ELF-1 (cell line): ENCODE results near the gene ST3GAL2.
A peak's percentile ranks its signal among the peaks of the same experiment; 100 is the strongest.

Experiments used
- DNase-seq: peaks from one replicate; pipeline ENCODE4 v3.0.0-alpha.2; 2016; ENCODE audit warnings: low read depth, low spot score

ST3GAL2 gene

DNA sequence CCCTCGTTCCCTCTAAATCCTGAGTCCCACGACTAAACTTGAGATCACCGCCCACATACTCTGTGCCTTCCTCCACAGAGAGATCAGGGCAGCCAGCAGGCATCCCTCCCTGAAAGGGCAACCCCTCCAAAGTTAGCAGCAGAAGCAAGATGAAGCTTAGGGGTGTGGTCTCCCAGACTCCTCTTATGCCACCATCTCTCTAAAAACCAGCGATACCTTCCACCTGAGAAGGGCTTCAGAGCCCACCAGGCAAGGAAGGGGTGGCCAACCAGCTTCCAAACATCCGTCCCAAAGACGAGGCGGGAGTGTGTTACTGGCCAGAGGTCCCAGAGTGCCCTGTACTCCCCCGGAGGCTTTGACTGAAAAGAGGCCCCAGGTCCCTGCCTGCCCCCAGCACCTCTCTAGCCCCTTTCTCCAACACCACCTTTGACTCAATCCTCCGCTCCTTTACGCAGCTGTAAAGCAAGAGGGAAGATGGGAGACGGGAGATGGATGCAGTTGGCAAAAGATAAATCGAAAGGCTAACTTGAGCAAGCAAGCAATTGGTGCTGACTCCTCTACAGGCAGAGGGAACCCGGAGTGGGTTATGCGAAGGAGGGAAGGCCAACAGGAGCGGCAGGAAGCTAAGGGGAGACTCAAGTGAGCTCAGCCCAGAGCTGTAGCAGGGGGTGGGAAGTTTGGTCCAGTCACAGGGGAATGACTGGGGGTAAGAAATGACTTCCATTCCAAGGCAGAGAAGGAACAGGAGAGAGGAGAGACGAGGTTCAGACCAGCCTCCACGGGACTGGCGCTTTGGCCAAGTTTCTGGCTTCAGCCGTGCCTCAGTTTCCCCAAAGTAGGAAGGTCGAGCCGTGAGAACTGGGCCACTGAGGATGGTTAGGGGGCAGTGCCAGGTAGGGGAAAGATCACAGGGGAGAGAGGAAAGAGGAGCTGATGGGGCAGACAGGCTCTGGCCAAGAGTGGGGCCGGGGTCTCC lies 1.0 kb downstream of the ST3GAL2 start:
- peak; percentile 50 for DNase-seq

GRCh38 chr16:70437017-70437581 lies 1.8 kb downstream of the ST3GAL2 start:
- peak; percentile 95 for DNase-seq

GRCh38 chr16:70434484-70435260 lies 4.2 kb downstream of the ST3GAL2 start:
- no peak for DNase-seq

DNA sequence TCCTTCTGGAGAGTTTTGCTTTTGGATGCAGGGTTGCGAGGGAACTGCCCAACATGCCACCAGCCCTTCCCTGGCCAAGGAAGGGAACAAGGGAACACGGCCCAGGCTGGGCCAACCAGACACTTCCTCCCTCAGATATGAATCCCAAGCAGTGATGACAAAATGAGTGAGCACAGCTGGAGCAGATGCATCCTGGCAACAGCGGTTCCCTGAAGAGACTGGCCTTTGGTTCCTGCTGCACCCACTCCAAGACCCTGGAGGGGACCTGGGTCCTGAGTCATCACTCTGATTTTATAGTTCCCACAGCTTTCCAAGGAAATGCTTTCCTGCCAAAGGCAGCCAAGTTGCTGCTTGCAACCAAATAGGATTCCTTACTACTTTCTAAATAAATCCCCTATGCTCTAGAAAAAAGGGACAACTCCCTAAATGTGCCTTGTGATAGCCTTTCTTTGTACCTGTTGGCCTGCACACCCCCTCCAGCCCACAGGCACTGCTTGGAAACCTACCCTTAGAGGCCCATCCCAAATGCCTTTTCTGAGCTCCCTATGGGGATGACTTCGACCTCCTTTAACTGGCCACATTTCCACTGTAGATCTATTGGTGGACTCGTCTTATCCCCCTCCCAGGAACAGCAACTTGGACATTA lies 5.3 kb downstream of the ST3GAL2 start:
- DNase-seq = peak; percentile 60

GRCh38 chr16:70432723-70433457 lies 6.0 kb downstream of the ST3GAL2 start:
- DNase-seq = peak; percentile 60

DNA sequence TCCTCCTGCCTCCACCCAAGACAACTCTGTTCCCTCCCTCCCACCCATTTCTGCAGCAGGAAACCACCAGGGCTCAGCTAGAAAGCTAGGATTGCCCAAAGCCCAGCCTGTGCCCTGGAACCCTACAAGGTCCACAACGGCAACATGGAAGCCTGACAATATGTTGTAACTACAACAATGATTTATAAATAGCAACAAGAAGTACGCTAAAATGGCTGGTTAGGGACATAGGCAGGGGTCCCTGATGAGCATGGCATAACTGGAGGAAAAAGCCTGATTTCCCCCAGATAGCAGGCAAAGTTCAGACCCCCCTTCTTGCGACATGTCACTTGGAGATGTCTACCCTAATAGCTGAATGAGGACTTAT lies 6.6 kb downstream of the ST3GAL2 start:
- DNase-seq = no peak

DNA sequence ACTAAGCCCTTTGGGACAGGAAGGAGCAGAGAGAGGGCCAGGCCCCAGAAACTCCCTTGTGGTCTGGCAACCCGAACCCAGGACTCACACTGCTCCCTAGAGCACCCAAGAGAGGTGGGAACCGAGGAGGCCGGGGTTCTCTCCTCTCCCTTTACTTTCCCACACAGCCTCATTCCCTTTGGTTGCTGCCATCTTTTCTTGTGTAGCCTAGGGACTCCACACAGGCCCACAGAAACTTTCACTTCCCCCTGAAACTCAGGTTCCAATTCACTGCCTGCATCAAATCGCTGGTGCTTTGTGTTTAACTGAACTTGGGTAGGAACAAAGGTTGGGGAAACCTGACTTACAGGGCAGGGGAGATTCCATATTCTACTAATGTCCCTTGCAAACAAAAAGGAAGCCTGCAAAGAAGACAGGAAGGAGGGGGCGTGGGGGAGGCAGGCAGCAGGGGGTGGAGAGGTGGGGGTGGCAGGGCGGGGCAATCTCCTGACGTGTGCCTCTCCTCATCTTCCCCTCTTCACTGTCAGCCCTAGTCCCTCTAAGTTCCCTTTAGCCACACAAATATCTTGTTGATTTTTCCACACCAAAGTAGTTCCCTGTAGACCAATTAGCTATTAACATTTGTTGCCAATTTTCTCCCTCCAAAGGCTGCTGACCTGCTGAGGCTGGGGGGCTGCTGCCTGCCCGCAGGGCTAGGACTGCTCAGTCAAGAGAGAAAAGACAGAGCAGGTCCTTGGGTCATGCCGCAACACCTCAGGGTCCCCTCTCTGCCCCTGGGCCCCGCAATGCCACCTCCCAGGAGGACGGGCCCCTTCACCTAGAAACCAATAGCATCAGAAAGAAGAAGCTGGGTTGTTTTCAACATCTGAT lies 8.0 kb downstream of the ST3GAL2 start:
- peak; percentile 81 for DNase-seq

GRCh38 chr16:70429888-70430666 lies 8.8 kb downstream of the ST3GAL2 start:
- DNase-seq = no peak

DNA sequence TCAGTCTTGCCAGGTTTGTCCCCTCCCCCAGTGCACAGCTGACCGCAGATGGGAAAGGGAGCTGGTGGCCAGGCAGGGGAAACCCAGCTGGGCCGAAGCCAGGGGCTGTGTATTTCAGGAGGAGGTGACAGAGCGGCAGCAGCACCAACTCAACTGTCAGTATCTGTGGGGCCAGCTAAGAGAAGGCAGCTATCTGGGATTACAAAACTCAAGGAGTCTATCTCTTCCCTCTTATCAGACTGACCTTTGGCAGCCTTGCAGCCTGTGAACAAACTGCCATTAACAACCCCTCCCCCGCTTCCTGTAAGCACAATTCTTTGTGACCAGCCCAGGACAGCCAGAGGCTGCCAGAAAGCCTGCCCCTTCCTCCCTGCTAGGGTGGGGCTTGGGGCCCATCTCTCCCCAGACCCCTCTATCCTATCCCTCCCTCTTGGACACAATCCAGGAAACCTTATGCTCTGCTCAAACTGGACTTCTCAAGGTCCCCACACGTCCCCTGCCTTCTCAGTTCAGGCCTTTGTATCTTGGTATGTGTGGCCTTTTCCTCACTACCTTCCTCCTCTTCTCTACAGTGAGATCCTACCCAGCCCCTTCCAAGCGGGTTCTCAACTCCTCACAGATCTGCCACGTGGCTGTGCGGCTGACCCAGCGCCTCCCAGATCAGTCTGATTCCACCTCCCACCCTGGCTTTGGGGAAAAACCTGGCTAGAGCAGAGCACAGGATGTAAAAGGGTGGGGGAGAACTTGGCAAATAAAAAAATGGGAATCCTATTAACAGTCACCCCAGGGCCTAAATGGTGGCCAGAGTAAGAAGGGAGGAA lies 10.5 kb downstream of the ST3GAL2 start:
- DNase-seq = peak; percentile 94

- no peak for DNase-seq
These were observed 11.1 kb downstream of the ST3GAL2 start for GRCh38 chr16:70427786-70428177.

DNA sequence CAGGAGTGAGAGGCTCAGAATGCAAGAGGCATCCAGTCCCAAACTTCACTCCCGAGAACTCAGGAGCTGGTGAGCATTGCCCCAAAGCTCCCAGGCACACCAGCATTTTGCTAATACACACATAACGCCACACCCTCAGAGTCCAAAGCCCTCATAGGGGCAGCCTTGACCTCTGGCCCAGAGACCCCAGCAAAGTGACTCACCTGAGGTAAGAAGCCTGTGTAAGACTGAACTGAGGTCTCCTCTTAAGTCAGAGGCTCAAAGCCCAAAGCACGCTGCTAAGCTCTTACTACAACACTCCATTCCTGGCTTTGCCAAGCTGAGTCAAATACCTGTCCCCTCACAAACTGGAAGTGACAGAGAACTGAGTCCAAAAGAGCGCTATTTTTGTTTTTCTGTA lies 16.4 kb downstream of the ST3GAL2 start:
- no peak for DNase-seq

DNA sequence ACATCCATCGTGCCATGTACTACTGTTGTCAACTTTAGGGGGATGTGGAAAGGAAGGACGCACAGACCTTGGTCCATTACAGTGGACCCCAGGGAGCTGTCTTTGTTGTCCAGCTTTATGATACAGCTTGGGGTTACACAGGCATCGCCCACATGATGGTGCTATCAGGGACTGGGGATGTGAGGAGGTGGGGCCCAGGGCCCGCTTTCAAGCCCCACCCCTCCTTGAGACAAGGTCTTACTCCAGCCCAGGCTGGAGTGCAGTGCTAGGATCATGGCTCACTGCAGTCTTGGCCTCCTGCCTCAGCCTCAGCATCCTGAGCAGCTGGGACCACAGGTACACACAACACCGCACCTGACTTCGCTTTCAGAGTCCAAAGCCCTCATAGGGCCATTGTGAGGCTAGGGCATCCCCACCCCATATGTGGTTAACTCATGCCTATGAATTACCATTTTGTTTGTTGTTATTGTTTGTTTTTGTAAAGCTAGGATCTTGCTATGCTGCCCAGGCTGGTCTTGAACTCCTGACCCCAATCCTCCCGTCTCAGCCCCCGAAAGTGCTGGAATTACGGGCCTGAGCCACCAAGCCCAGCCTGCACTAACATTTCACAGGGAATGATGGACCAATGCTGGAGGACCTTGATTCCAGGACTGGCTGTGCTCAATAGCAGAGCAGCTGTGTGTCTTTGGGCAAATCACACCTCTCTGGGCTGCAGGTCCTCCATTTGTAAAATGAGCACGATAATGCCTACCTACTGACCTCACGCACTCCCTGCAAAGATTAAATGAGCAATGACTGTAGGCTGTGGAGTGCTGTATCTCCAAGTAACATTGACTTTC lies 17.2 kb downstream of the ST3GAL2 start:
- DNase-seq = no peak

DNA sequence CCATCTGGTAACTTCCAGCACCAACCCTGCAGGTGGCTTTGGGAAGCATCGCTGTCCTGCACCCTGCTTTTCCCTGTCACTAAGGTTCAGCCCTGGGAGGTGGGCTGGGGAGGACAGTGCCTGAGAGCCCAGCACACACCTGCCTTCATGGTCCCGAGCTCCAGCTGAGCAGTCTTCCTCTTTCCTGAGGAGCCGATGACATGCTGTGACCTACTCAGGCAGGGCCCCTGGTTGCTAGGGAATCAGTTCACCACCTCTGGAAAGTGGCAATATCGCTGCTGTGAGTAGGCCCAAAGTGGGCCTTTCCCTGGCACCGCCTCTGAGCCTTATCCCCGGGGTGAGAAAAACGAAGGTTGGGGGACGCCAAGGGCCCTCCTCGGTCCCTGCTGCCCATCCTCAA lies 17.9 kb downstream of the ST3GAL2 start:
- DNase-seq = no peak

GRCh38 chr16:70419384-70420327 lies 19.2 kb downstream of the ST3GAL2 start:
- no peak for DNase-seq

GRCh38 chr16:70418993-70419318 lies 19.9 kb downstream of the ST3GAL2 start:
- DNase-seq = no peak

DNA sequence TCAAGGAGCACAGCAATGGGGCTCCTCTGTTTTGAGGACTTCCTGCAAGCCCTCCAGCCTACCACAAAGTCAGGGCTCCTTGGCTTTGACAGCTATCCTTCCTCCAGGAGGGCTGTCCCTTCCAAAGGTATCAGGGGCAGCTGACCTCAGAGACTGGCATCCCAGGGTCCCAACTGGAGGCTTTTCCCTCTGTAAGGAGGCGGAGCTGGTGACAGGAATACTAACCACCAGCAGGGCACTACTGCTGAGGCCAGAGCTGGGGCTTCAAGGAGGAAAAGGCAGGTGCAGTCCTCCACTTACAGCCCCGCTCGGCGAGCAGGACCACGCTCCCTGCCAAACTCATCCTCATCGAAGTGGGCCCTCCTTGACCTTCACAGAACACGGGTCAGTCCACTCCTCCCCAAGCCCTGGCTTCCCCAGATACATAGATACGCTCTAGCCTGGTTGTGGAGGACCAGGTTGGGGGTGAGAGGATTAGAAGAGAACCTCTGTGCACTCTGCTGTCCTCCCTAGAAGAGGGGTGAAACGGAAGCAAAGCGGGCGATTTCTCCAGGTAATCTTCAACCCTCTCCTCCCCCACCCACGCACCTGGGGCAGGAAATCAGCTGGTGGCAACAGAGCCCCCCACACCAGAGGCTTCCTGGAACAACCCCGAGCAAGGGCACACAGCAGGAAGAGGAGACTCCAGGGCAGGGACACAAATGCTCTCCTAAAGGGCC lies 20.5 kb downstream of the ST3GAL2 start:
- DNase-seq = no peak
